Gastrocnemius medialis (tissue), 4 donors: ENCODE data around the gene PIEZO1.

ENCODE experiments used
- POLR2A ChIP-seq, 2 donors: fragments of 450-650 bp; IDR thresholded peaks; one replicate each; pipeline ENCODE4 v1.6.1; 2017; ENCODE audit warnings: antibody characterized with exemption in 2 of 2, mild to moderate bottlenecking in 2 of 2, moderate library complexity in 2 of 2
- TF ChIP-seq, protein P1 (sequence below), 5 experiments: fragments of 450-650 bp in 3 of 5; fragments of 200-600 bp in 2 of 5; sonication (generic) in 2 of 5; IDR thresholded peaks in 4 of 5; conservative IDR thresholded peaks in 1 of 5; 1 replicate in 4 of 5; 2 replicates in 1 of 5; pipeline ENCODE4 v1.5.1; 2016 to 2019; ENCODE audit warnings: antibody characterized with exemption in 5 of 5, mild to moderate bottlenecking in 3 of 5, moderate library complexity in 3 of 5

DNA sequence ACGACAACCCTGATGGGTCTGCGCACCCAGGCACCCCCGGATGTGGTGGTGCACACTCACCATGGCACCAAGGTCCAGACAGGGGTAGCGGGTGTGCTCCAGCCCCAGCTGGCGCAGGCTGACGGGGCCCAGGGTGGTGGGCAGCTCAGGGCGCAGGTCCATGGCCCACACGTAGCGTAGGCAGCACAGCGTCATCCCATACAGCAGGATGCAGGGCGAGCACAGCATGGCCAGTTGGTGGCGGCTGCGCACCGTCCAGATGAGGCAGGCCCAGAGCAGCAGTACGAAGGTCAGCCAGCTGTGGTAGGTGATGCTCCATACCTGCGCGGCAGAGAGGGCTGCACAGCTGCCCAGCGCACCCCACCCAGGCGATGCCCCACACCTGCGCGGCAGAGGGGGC is 48.9 kb downstream of the PIEZO1 start:
- TF ChIP-seq, protein P1, sequence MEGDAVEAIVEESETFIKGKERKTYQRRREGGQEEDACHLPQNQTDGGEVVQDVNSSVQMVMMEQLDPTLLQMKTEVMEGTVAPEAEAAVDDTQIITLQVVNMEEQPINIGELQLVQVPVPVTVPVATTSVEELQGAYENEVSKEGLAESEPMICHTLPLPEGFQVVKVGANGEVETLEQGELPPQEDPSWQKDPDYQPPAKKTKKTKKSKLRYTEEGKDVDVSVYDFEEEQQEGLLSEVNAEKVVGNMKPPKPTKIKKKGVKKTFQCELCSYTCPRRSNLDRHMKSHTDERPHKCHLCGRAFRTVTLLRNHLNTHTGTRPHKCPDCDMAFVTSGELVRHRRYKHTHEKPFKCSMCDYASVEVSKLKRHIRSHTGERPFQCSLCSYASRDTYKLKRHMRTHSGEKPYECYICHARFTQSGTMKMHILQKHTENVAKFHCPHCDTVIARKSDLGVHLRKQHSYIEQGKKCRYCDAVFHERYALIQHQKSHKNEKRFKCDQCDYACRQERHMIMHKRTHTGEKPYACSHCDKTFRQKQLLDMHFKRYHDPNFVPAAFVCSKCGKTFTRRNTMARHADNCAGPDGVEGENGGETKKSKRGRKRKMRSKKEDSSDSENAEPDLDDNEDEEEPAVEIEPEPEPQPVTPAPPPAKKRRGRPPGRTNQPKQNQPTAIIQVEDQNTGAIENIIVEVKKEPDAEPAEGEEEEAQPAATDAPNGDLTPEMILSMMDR (IDR thresholded peaks at IDR 0.05 in 4 of 5, conservative IDR thresholded peaks at IDR 0.05 in 1 of 5): no peak
- TF ChIP-seq POLR2A (IDR thresholded peaks at IDR 0.05): no peak
